Measurements from ENCODE around the gene PPP1R27. TPM values are rescaled to one million over a fixed set of nuclear protein-coding genes. Genes with fewer than 3 reads are reported as not detected.

PPP1R27 gene
- total and polyA plus RNA-seq, 12 donors = 0.11 to 3.1 (median 0.69) TPM; not detected in 6

- H3K36me3 ChIP-seq (replicated peaks in 1 of 2) = no peaks in the 10 kb centered on the region
- no peak overlapping the region for H3K27ac ChIP-seq
- no peaks in the 10 kb centered on the region for H3K4me1 ChIP-seq (replicated peaks in 1 of 2)
- no peaks in the 10 kb centered on the region for H3K9me3 ChIP-seq (replicated peaks in 1 of 3)
- H3K4me3 ChIP-seq = no peak overlapping the region
- H3K27me3 ChIP-seq = peaks cover 7% of the 10 kb centered on the region
- WGBS, 4 donors = 78 to 82% (median 81%) methylated on average over 12 to 42 of the region's 42 CpGs
- TF ChIP-seq CTCF (IDR thresholded peaks at IDR 0.05) (no peak), POLR2A (IDR thresholded peaks at IDR 0.05) (no peak)
- no peak for DNase-seq
- intact Hi-C loops (cut with DNase I) = no loop called here
These were observed 23.8 kb downstream of the PPP1R27 start for GRCh38 chr17:81810892-81811704.

- WGBS, 4 donors = 65 to 73% (median 69%) methylated on average over 6 to 8 of the region's 8 CpGs
- DNase-seq = no peak
- no peak overlapping the region for H3K4me3 ChIP-seq
- H3K9me3 ChIP-seq (replicated peaks in 1 of 3) = no peaks in the 10 kb centered on the region
- H3K27ac ChIP-seq = no peak overlapping the region
- no peaks in the 10 kb centered on the region for H3K36me3 ChIP-seq (replicated peaks in 1 of 2)
- intact Hi-C loops (cut with DNase I) = no loop called here
- TF ChIP-seq POLR2A (IDR thresholded peaks at IDR 0.05) (no peak), CTCF (IDR thresholded peaks at IDR 0.05) (no peak)
- no peaks in the 10 kb centered on the region for H3K4me1 ChIP-seq (replicated peaks in 1 of 2)
- peaks cover 13% of the 10 kb centered on the region for H3K27me3 ChIP-seq
These were observed 24.4 kb downstream of the PPP1R27 start for GRCh38 chr17:81810476-81810875.

GRCh38 chr17:81809556-81809998 lies 25.3 kb downstream of the PPP1R27 start:
- H3K27ac ChIP-seq = no peak overlapping the region
- intact Hi-C loops (cut with DNase I) = no loop called here
- no peak for TF ChIP-seq POLR2A (IDR thresholded peaks at IDR 0.05)
- no peak for TF ChIP-seq CTCF (IDR thresholded peaks at IDR 0.05)
- no peak overlapping the region for H3K4me3 ChIP-seq
- H3K36me3 ChIP-seq (replicated peaks in 1 of 2) = no peaks in the 10 kb centered on the region
- WGBS, 4 donors = 53 to 72% (median 63%) methylated on average over 6 to 7 of the region's 7 CpGs
- H3K27me3 ChIP-seq = peaks cover 19% of the 10 kb centered on the region
- DNase-seq = no peak
- peaks cover 0 to under 1% of the 10 kb centered on the region in 2 donors for H3K4me1 ChIP-seq (replicated peaks in 1 of 2)
- no peaks in the 10 kb centered on the region for H3K9me3 ChIP-seq (replicated peaks in 1 of 3)

- DNase-seq = no peak
- peaks cover 0 to 6% of the 10 kb centered on the region in 2 donors for H3K4me1 ChIP-seq (replicated peaks in 1 of 2)
- intact Hi-C loops (cut with DNase I) = no loop called here
- H3K27ac ChIP-seq = no peak overlapping the region
- TF ChIP-seq POLR2A (IDR thresholded peaks at IDR 0.05) (no peak), CTCF (IDR thresholded peaks at IDR 0.05) (no peak)
- peaks cover 25% of the 10 kb centered on the region for H3K27me3 ChIP-seq
- 62 to 71% (median 68%) methylated on average over 12 to 20 of the region's 20 CpGs for WGBS, 4 donors
- no peaks in the 10 kb centered on the region for H3K36me3 ChIP-seq (replicated peaks in 1 of 2)
- H3K9me3 ChIP-seq (replicated peaks in 1 of 3) = no peaks in the 10 kb centered on the region
- H3K4me3 ChIP-seq = no peak overlapping the region
These were observed 25.9 kb downstream of the PPP1R27 start for GRCh38 chr17:81808778-81809555.
